K562 (cell line): ENCODE results near the gene RPL19. TPM values are rescaled to one million over a fixed set of nuclear protein-coding genes. Genes with fewer than 3 reads are reported as not detected.

Experiments
- ATAC-seq: fragments of 200-7000 bp; cut with Tn5 transposase; 3 replicates; pipeline ENCODE4 v1.9.1; 2020; ENCODE audit warnings: moderate library complexity
- BruUV-seq: library from RNA; stranded (reverse); fragments of 400-500 nt; replicated peaks from 2 replicates; lab custom pipeline; 2021; lab: Mats Ljungman, UMichigan
- CTCF ChIA-PET: fragments of 300-600 bp; formaldehyde crosslinking; extraction: SDS; loops from one replicate; lab custom pipeline; 2021; ENCODE audit warnings: low intra/inter-chr PET ratio; lab: Yijun Ruan, JAX
- POLR2A ChIA-PET: fragments of 300-600, 350-650 bp; sonication (Branson Sonifier 250); formaldehyde crosslinking; extraction: SDS; loops from one replicate; lab custom pipeline; 2021; ENCODE audit warnings: antibody characterized with exemption, inconsistent platforms; lab: Yijun Ruan, JAX
- DNase-seq, 4 experiments: peaks; one replicate each; pipeline versions ENCODE4 v3.0.0 to v3.0.0-alpha.2; 2011 to 2018; ENCODE audit warnings: low spot score in 3 of 4, mixed read lengths in 3 of 4; ENCODE audit errors: extremely low read depth in 1 of 4
- FAIRE-seq: peaks from 2 replicates; lab custom pipeline; 2011; peaks lifted over from hg19 to GRCh38; lab: Jason Lieb, UNC
- H2AFZ ChIP-seq: 2 replicates; pipeline ENCODE4 v1.6.0; 2011; ENCODE audit warnings: low read depth, low read length, control low read depth, inconsistent platforms
- H3K27ac ChIP-seq: fragments of 200-600 bp; 3 replicates; pipeline ENCODE4 v1.8.0; 2011; ENCODE audit warnings: low read depth, mild to moderate bottlenecking, control low read depth, inconsistent platforms, low read length, moderate library complexity, mixed read lengths; ENCODE audit errors: extremely low read depth
- H3K27me3 ChIP-seq, 2 experiments: fragments of 300-600 bp in 1 of 2; 2 replicates in 1 of 2; 3 replicates in 1 of 2; pipeline versions ENCODE4 v1.6.0 to v1.8.0; 2011; ENCODE audit warnings: inconsistent platforms in 2 of 2, low read length in 2 of 2, mild to moderate bottlenecking in 1 of 2, mixed read lengths in 1 of 2, moderate library complexity in 1 of 2; ENCODE audit not compliant: control insufficient read depth in 2 of 2, insufficient read depth in 2 of 2
- H3K36me3 ChIP-seq: fragments of 300-600 bp; 3 replicates; pipeline ENCODE4 v1.8.0; 2011; ENCODE audit warnings: mild to moderate bottlenecking, low read length, inconsistent platforms; ENCODE audit not compliant: control insufficient read depth, insufficient read depth
- H3K4me1 ChIP-seq, 2 experiments: fragments of 200-600 bp in 1 of 2; replicated peaks in 1 of 2; 2 replicates in 1 of 2; 3 replicates in 1 of 2; pipeline versions ENCODE4 v1.5.1 to v1.8.0; 2011; ENCODE audit warnings: inconsistent platforms in 2 of 2, low read length in 2 of 2, mild to moderate bottlenecking in 1 of 2, mixed read lengths in 1 of 2, moderate library complexity in 1 of 2; ENCODE audit not compliant: control insufficient read depth in 2 of 2, insufficient read depth in 2 of 2
- H3K4me2 ChIP-seq: 2 replicates; pipeline ENCODE4 v1.6.1; 2011; ENCODE audit warnings: low read length, control low read depth, inconsistent platforms, mixed read lengths; ENCODE audit not compliant: insufficient read depth
- H3K4me3 ChIP-seq: fragments of 200-600 bp; sonication (generic), shearing (Covaris generic); 2 replicates; pipeline ENCODE4 v1.5.1; 2016; ENCODE audit warnings: control low read depth, inconsistent platforms
- H3K79me2 ChIP-seq: fragments of 200-600 bp; 3 replicates; pipeline ENCODE4 v1.8.0; 2011; ENCODE audit warnings: low read length, inconsistent platforms; ENCODE audit not compliant: control insufficient read depth, insufficient read depth
- H3K9ac ChIP-seq, 2 experiments: 2 replicates each; pipeline versions ENCODE4 v1.6.0 to v1.6.1; 2011; ENCODE audit warnings: low read depth in 2 of 2, low read length in 2 of 2, control low read depth in 1 of 2, inconsistent platforms in 1 of 2, mild to moderate bottlenecking in 1 of 2, mixed read lengths in 1 of 2; ENCODE audit not compliant: insufficient read depth in 1 of 2
- H3K9me1 ChIP-seq: one replicate; pipeline ENCODE4 v1.6.0; 2011; ENCODE audit warnings: inconsistent platforms, mild to moderate bottlenecking, low read length, moderate library complexity; ENCODE audit not compliant: control insufficient read depth, insufficient read depth
- H3K9me3 ChIP-seq: replicated peaks from 2 replicates; pipeline ENCODE4 v1.5.1; 2011; ENCODE audit warnings: low read depth, low read length, inconsistent platforms; ENCODE audit not compliant: control insufficient read depth, insufficient read depth
- H4K20me1 ChIP-seq: replicated peaks from 2 replicates; pipeline ENCODE4 v1.6.1; 2011; ENCODE audit warnings: low read length, inconsistent platforms, mixed read lengths; ENCODE audit not compliant: control insufficient read depth, insufficient read depth
- ARNT ChIP-seq, 2 experiments: fragments of 450-650 bp; IDR thresholded peaks; 2 replicates each; pipeline ENCODE4 v1.6.1; 2016; ENCODE audit warnings: mild to moderate bottlenecking in 1 of 2
- KDM1A ChIP-seq, 2 experiments: fragments of 450-650 bp; IDR thresholded peaks; 2 replicates each; pipeline ENCODE4 v1.6.1; 2016; ENCODE audit warnings: mild to moderate bottlenecking in 2 of 2
- MXI1 ChIP-seq: IDR thresholded peaks from 2 replicates; pipeline ENCODE4 v1.6.1; 2011; ENCODE audit warnings: low read depth, mild to moderate bottlenecking, improper control_type of control experiment, low read length
- NR2F6 ChIP-seq: fragments of 450-650 bp; formaldehyde crosslinking; IDR thresholded peaks from 2 replicates; pipeline ENCODE4 v1.4.0; 2020; ENCODE audit warnings: mild to moderate bottlenecking
- NR3C1 ChIP-seq: sonication (generic); formaldehyde crosslinking; IDR thresholded peaks from 2 replicates; pipeline ENCODE4 v1.8.1; 2022; ENCODE audit warnings: missing genetic modification reagents
- RBM25 ChIP-seq: fragments of 200-400 bp; formaldehyde crosslinking; IDR thresholded peaks from 2 replicates; pipeline ENCODE4 v1.6.1; 2018; ENCODE audit warnings: low read length, low read depth, moderate library complexity; ENCODE audit not compliant: severe bottlenecking
- XRCC5 ChIP-seq: fragments of 200-400 bp; formaldehyde crosslinking; IDR thresholded peaks from 2 replicates; pipeline ENCODE4 v1.6.1; 2017; ENCODE audit warnings: low read depth, mild to moderate bottlenecking, low read length
- ZNF217 ChIP-seq: sonication (generic); formaldehyde crosslinking; IDR thresholded peaks from 2 replicates; pipeline ENCODE4 v1.8.0; 2022; ENCODE audit warnings: mild to moderate bottlenecking, missing genetic modification reagents
- ZNF3 ChIP-seq: fragments of 250-450 bp; sonication (Bioruptor Pico); IDR thresholded peaks from 2 replicates; pipeline ENCODE4 v1.5.0; 2021; ENCODE audit warnings: mild to moderate bottlenecking, moderate library complexity
- ZNF444 ChIP-seq: fragments of 250-450 bp; sonication (Bioruptor Pico); IDR thresholded peaks from 2 replicates; pipeline ENCODE4 v1.4.0; 2020; ENCODE audit warnings: mild to moderate bottlenecking, moderate library complexity
- ZNF764 ChIP-seq: fragments of 250-450 bp; sonication (Bioruptor Pico); IDR thresholded peaks from 2 replicates; pipeline ENCODE4 v1.4.0; 2020; ENCODE audit warnings: low read depth, mild to moderate bottlenecking, moderate library complexity
- WGBS: fragments of 100-300 bp; shearing (Covaris generic); methylation state at CpG from one replicate; pipeline ENCODE4 v1.1.6; 2016; ENCODE audit warnings: low coverage, mixed read lengths; ENCODE audit not compliant: insufficient coverage; ENCODE audit errors: missing lambda C conversion rate; 5-methylcytosine and 5-hydroxymethylcytosine counted together
- in situ Hi-C: fragments of 300-500 bp; cut with MboI; formaldehyde crosslinking; loops from 4 replicates; pipeline ENCODE4 v1.15.0; 2018; ENCODE audit warnings: inconsistent platforms, mixed read lengths
- intact Hi-C: fragments of 100-400 bp; cut with micrococcal nuclease; formaldehyde crosslinking; loops from 2 replicates; pipeline ENCODE4 v1.14.2; 2022
- polyA plus RNA-seq, 8 experiments: library from polyadenylated mRNA; depleted of rRNA in 4 of 8; stranded (reverse) in 5 of 8; unstranded in 3 of 8; fragments of >200 nt; fragmentation: Nextera tagmentation in 2 of 8; fragmentation: Illumina TruSeq in 1 of 8; extraction: Ambion mirVana in 2 of 8; extraction: Trizol in 1 of 8; gene quantifications; 2 replicates each; pipeline versions ENCODE4 v1.2.1 to v1.2.3, GENCODE V29; 2011 to 2014; ENCODE audit warnings: inconsistent platforms in 1 of 8, missing spikeins in 1 of 8
- total RNA-seq, 7 experiments: library from RNA; depleted of rRNA in 6 of 7; stranded (reverse); fragments of >200 nt in 6 of 7; fragmentation: Illumina TruSeq in 2 of 7; extraction: Trizol in 2 of 7; gene quantifications; 2 replicates each; pipeline versions ENCODE4 v1.2.1 to v1.2.3, GENCODE V29; 2011 to 2021; ENCODE audit warnings: low replicate concordance in 1 of 7
- TF ChIP-seq, protein P1 (sequence below): fragments of 250-450 bp; sonication (Bioruptor Pico); IDR thresholded peaks from 2 replicates; pipeline ENCODE4 v1.4.0; 2020
- TF ChIP-seq, protein P2 (sequence below): fragments of 250-450 bp; sonication (Bioruptor Pico); IDR thresholded peaks from 2 replicates; pipeline ENCODE4 v1.6.1; 2021; ENCODE audit warnings: mild to moderate bottlenecking
- TF ChIP-seq, protein P3 (sequence below): fragments of 200-400 bp; formaldehyde crosslinking; IDR thresholded peaks from 2 replicates; pipeline ENCODE4 v1.6.1; 2017; ENCODE audit warnings: mild to moderate bottlenecking, low read depth, low read length, moderate library complexity
- TF ChIP-seq, protein P4 (sequence below), 3 experiments: IDR thresholded peaks in 2 of 3; conservative IDR thresholded peaks in 1 of 3; 2 replicates each; pipeline ENCODE4 v1.5.1; 2011 to 2012; ENCODE audit warnings: low read length in 3 of 3, mild to moderate bottlenecking in 3 of 3, control low read depth in 2 of 3, improper control_type of control experiment in 1 of 3, inconsistent platforms in 1 of 3, low read depth in 1 of 3, mixed read lengths in 1 of 3, moderate library complexity in 1 of 3; ENCODE audit not compliant: insufficient read depth in 2 of 3

RPL19 gene
- total and polyA plus RNA-seq, 9 of the 15 experiments (the other 6 are each of a cell fraction or from before 2014, with no cell fraction given): 2,263 to 4,614 (median 3,727) TPM

DNA sequence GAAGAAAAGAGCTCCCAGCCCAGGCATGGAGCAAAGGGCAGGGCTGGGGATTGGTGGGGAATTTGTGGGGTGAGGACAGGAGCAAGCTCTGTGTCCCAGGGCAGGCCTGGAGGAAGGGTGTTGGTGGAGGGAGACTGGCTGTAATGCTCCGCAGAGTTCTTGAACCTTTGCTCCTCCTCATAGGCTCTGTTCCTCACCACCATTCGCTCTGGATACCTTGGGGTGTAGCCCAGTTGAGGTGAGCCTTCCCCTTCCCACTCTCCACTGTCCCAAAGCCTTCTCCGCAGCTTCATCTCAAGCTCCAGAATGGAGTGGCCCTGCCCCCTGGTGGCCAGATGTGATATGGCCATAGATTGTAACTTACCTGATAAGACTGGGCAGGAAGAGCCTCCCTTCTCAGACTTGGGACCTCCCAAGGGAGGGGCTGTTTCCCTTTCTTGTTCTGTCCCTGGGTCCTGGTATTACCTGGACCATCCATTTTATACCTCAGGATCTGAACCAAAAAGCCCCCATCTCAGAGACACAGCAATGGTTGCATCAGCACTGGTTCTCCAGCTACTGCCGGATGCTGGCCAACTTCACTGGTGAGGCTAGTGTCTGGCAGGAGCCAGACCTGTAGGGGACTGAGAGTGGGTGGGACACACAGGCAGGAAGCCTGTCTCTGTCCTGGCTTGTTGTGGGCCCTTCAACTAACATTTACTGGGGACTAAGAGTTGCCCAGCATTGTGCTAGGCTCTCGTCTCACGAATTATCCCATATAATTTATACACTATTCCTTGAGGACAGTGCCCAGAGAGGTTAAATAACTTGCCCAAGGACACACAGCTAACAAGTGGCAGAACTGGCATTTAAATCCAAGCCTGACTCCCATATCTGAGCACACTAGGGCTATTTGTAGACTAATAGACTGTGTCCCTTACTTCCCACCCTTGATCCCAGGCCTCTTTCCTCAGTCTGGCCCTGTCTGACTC lies 44.8 kb downstream of the RPL19 start:
- CTCF ChIA-PET: interaction anchor here (0.5 to 1.8 kb wide), 5 partner anchors 9 to 327 kb away, joined by 3 to 21 read pairs (median 6); no protein-coding TSS in a partner anchor
- Histone ChIP-seq H3K27me3 (no peaks in the 10 kb centered on the region), H3K79me2 (no peaks in the 10 kb centered on the region), H3K36me3 (no peaks in the 10 kb centered on the region), H3K4me3 (no peak overlapping the region), H3K4me2 (no peak overlapping the region; the same call in 1 of the 2 replicates), H3K27ac (no peak overlapping the region), H3K4me1 (peaks cover 2 to 10% of the 10 kb centered on the region in 2 experiments; a peak in 3 of 5 replicates), H2AFZ (peak overlapping the region; percentile 32; the same call in 1 of the 2 replicates), H4K20me1 (no peaks in the 10 kb centered on the region), H3K9ac (peak overlapping the region in 1 of 2 experiments; percentile 49; a peak in 1 of 4 replicates), H3K9me1 (no peaks in the 10 kb centered on the region), H3K9me3 (no peaks in the 10 kb centered on the region)
- peak; percentile 95 for ATAC-seq
- 47% methylated on average over 6 of the region's 6 CpGs for WGBS
- in situ Hi-C loops: no loop called here
- no TSS peak for BruUV-seq
- intact Hi-C loops: loop anchor here (1.0 to 10.0 kb wide), 2 partner anchors 38 to 90 kb away; partner anchors contain the start of gene PLXDC1
- DNase-seq: peak; percentile 81 to 93 (median 84)
- POLR2A ChIA-PET: interaction anchor here (0.6 to 1.5 kb wide), 12 partner anchors 9 to 239 kb away, joined by 3 to 8 read pairs (median 4); partner anchors contain the start of gene RPL19
- peak; percentile 98 for FAIRE-seq
- TF ChIP-seq ZNF764 (CRISPR knock-in tag) (no peak), ZNF444 (CRISPR knock-in tag) (no peak), RBM25 (peak; percentile 89), MXI1 (no peak), KDM1A (IDR thresholded peaks at IDR 0.05) (peak in 1 of 2 experiments; percentile 81; a peak in 2 of 4 replicates), NR3C1 (CRISPR knock-in tag) (no peak), ZNF3 (CRISPR knock-in tag) (no peak), ZNF217 (CRISPR knock-in tag) (no peak), ARNT (IDR thresholded peaks at IDR 0.05) (peak in 1 of 2 experiments; percentile 60; a peak in 1 of 4 replicates), XRCC5 (peak; percentile 62; the same call in 1 of the 2 replicates), NR2F6 (CRISPR knock-in tag) (no peak)
- TF ChIP-seq, protein P1, sequence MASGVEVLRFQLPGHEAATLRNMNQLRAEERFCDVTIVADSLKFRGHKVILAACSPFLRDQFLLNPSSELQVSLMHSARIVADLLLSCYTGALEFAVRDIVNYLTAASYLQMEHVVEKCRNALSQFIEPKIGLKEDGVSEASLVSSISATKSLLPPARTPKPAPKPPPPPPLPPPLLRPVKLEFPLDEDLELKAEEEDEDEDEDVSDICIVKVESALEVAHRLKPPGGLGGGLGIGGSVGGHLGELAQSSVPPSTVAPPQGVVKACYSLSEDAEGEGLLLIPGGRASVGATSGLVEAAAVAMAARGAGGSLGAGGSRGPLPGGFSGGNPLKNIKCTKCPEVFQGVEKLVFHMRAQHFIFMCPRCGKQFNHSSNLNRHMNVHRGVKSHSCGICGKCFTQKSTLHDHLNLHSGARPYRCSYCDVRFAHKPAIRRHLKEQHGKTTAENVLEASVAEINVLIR (CRISPR knock-in tag): no peak
- TF ChIP-seq, protein P2, sequence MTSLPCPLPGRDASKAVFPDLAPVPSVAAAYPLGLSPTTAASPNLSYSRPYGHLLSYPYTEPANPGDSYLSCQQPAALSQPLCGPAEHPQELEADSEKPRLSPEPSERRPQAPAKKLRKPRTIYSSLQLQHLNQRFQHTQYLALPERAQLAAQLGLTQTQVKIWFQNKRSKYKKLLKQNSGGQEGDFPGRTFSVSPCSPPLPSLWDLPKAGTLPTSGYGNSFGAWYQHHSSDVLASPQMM: no peak
- TF ChIP-seq, protein P3, sequence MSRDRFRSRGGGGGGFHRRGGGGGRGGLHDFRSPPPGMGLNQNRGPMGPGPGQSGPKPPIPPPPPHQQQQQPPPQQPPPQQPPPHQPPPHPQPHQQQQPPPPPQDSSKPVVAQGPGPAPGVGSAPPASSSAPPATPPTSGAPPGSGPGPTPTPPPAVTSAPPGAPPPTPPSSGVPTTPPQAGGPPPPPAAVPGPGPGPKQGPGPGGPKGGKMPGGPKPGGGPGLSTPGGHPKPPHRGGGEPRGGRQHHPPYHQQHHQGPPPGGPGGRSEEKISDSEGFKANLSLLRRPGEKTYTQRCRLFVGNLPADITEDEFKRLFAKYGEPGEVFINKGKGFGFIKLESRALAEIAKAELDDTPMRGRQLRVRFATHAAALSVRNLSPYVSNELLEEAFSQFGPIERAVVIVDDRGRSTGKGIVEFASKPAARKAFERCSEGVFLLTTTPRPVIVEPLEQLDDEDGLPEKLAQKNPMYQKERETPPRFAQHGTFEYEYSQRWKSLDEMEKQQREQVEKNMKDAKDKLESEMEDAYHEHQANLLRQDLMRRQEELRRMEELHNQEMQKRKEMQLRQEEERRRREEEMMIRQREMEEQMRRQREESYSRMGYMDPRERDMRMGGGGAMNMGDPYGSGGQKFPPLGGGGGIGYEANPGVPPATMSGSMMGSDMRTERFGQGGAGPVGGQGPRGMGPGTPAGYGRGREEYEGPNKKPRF: no peak
- TF ChIP-seq, protein P4, sequence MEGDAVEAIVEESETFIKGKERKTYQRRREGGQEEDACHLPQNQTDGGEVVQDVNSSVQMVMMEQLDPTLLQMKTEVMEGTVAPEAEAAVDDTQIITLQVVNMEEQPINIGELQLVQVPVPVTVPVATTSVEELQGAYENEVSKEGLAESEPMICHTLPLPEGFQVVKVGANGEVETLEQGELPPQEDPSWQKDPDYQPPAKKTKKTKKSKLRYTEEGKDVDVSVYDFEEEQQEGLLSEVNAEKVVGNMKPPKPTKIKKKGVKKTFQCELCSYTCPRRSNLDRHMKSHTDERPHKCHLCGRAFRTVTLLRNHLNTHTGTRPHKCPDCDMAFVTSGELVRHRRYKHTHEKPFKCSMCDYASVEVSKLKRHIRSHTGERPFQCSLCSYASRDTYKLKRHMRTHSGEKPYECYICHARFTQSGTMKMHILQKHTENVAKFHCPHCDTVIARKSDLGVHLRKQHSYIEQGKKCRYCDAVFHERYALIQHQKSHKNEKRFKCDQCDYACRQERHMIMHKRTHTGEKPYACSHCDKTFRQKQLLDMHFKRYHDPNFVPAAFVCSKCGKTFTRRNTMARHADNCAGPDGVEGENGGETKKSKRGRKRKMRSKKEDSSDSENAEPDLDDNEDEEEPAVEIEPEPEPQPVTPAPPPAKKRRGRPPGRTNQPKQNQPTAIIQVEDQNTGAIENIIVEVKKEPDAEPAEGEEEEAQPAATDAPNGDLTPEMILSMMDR (IDR thresholded peaks at IDR 0.05 in 2 of 3, conservative IDR thresholded peaks at IDR 0.05 in 1 of 3; ENCODE audit: insufficient read depth in 2 of 3, low read depth in 1 of 3, low read length in 3 of 3): peak; percentile 94 to 99 (median 95)
